Neural progenitor cell (in vitro differentiated cells): Measurements from ENCODE around the gene PRCD. TPM values are rescaled to one million over a fixed set of nuclear protein-coding genes. Genes with fewer than 3 reads are reported as not detected.
A peak's percentile ranks its signal among the peaks of the same experiment; 100 is the strongest.

ENCODE experiments used
- DNase-seq: peaks from one replicate; pipeline ENCODE4 v3.0.0-alpha.2; 2016; ENCODE audit warnings: low spot score
- H2AFZ ChIP-seq: fragments of 200-600 bp; sonication (generic); replicated peaks from 2 replicates; pipeline ENCODE4 v1.6.1; 2016; ENCODE audit warnings: antibody characterized with exemption
- H3F3A ChIP-seq: fragments of 200-600 bp; sonication (generic); 2 replicates; pipeline ENCODE4 v1.6.1; 2016; ENCODE audit warnings: antibody characterized with exemption, low read depth
- H3K27ac ChIP-seq: fragments of 200-600 bp; sonication (generic); 2 replicates; pipeline ENCODE4 v1.5.1; 2016; ENCODE audit warnings: mild to moderate bottlenecking
- H3K27me3 ChIP-seq: fragments of 200-600 bp; sonication (generic); 2 replicates; pipeline ENCODE4 v1.6.1; 2016; ENCODE audit warnings: mild to moderate bottlenecking, moderate library complexity
- H3K36me3 ChIP-seq: fragments of 200-600 bp; sonication (generic); 2 replicates; pipeline ENCODE4 v1.5.1; 2016
- H3K4me1 ChIP-seq: fragments of 200-600 bp; sonication (generic); 2 replicates; pipeline ENCODE4 v1.6.1; 2016; ENCODE audit warnings: mixed run types
- H3K4me2 ChIP-seq: fragments of 200-600 bp; sonication (generic); 2 replicates; pipeline ENCODE4 v1.6.1; 2016
- H3K4me3 ChIP-seq: fragments of 200-600 bp; sonication (generic); 2 replicates; pipeline ENCODE4 v1.5.1; 2016
- H3K79me2 ChIP-seq: fragments of 200-600 bp; sonication (generic); 2 replicates; pipeline ENCODE4 v1.6.1; 2016; ENCODE audit warnings: low read depth
- H3K9ac ChIP-seq: fragments of 200-600 bp; sonication (generic); 2 replicates; pipeline ENCODE4 v1.6.1; 2016
- H3K9me3 ChIP-seq: fragments of 200-600 bp; sonication (generic); 2 replicates; pipeline ENCODE4 v1.5.1; 2016; ENCODE audit warnings: low read depth
- H4K20me1 ChIP-seq: fragments of 200-600 bp; sonication (generic); 2 replicates; pipeline ENCODE4 v1.6.1; 2016; ENCODE audit warnings: low read depth
- H3K27ac Mint-ChIP-seq: 3 replicates; pipeline ENCODE4 v1.8.0; 2021; ENCODE audit warnings: mixed read lengths
- H3K27me3 Mint-ChIP-seq: 2 replicates; pipeline ENCODE4 v1.8.0; 2022; ENCODE audit warnings: low read depth, mild to moderate bottlenecking, inconsistent platforms, moderate library complexity, mixed read lengths; ENCODE audit not compliant: insufficient read depth
- H3K36me3 Mint-ChIP-seq: 3 replicates; pipeline ENCODE4 v1.8.0; 2021; ENCODE audit warnings: mixed read lengths
- H3K4me1 Mint-ChIP-seq: 3 replicates; pipeline ENCODE4 v1.8.0; 2021; ENCODE audit warnings: mixed read lengths
- H3K4me3 Mint-ChIP-seq: 3 replicates; pipeline ENCODE4 v1.8.0; 2021; ENCODE audit warnings: mild to moderate bottlenecking, moderate library complexity, mixed read lengths
- H3K9me3 Mint-ChIP-seq: 3 replicates; pipeline ENCODE4 v1.8.0; 2020; ENCODE audit warnings: mixed read lengths
- EZH2 ChIP-seq: fragments of 200-600 bp; sonication (generic); IDR thresholded peaks from 2 replicates; pipeline ENCODE4 v1.6.1; 2017; ENCODE audit warnings: antibody characterized with exemption, mild to moderate bottlenecking, moderate library complexity
- EZH2phosphoT487 ChIP-seq: fragments of 200-600 bp; sonication (generic); IDR thresholded peaks from 2 replicates; pipeline ENCODE4 v1.6.1; 2017; ENCODE audit warnings: antibody characterized with exemption
- total RNA-seq: library from RNA; depleted of rRNA; stranded (reverse); fragments of >200 nt; gene quantifications from 2 replicates; pipeline ENCODE4 v1.2.3, GENCODE V29; 2015; ENCODE audit warnings: low replicate concordance
- TF ChIP-seq, protein P1 (sequence below): fragments of 200-600 bp; sonication (generic); IDR thresholded peaks from 2 replicates; pipeline ENCODE4 v1.5.1; 2017; ENCODE audit warnings: antibody characterized with exemption, mild to moderate bottlenecking

The PRCD gene
- total RNA-seq, 1 donor from 2014 or later = not detected

DNA sequence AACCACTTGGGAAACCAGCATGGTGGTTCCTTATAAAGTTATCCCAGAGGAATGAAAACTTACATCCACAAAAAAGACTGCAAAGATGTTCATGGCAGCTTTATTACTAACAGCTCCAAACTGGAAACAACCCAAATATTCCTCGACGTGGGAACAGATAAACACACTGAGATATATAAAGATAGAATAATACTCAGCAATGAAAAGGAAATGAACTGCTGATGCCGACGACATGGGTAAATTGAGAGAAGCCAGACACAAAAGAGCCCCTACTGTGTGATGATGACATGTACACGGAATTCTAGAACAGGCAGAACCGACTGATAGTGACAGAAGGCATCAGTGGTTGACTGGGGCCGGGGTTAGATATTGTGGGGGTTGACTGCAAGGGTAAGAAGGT lies 9.7 kb downstream of the PRCD start:
- H3K4me1 Mint-ChIP-seq = peaks cover 8% of the 10 kb centered on the region
- H3K9me3 Mint-ChIP-seq = no peaks in the 10 kb centered on the region
- Histone ChIP-seq H3K4me1 (peaks cover 11% of the 10 kb centered on the region), H3K9ac (no peak overlapping the region), H3K9me3 (no peaks in the 10 kb centered on the region), H3K27ac (no peak overlapping the region), H3K79me2 (no peaks in the 10 kb centered on the region), H3F3A (peaks cover 13% of the 10 kb centered on the region), H3K4me3 (no peak overlapping the region), H2AFZ (no peak overlapping the region), H3K4me2 (no peak overlapping the region), H4K20me1 (no peaks in the 10 kb centered on the region), H3K27me3 (peaks cover 12% of the 10 kb centered on the region), H3K36me3 (no peaks in the 10 kb centered on the region)
- no peak for DNase-seq
- no peak overlapping the region for H3K27ac Mint-ChIP-seq
- H3K36me3 Mint-ChIP-seq = no peaks in the 10 kb centered on the region
- TF ChIP-seq EZH2phosphoT487 = no peak
- H3K4me3 Mint-ChIP-seq = no peak overlapping the region
- peaks cover 4% of the 10 kb centered on the region for H3K27me3 Mint-ChIP-seq

DNA sequence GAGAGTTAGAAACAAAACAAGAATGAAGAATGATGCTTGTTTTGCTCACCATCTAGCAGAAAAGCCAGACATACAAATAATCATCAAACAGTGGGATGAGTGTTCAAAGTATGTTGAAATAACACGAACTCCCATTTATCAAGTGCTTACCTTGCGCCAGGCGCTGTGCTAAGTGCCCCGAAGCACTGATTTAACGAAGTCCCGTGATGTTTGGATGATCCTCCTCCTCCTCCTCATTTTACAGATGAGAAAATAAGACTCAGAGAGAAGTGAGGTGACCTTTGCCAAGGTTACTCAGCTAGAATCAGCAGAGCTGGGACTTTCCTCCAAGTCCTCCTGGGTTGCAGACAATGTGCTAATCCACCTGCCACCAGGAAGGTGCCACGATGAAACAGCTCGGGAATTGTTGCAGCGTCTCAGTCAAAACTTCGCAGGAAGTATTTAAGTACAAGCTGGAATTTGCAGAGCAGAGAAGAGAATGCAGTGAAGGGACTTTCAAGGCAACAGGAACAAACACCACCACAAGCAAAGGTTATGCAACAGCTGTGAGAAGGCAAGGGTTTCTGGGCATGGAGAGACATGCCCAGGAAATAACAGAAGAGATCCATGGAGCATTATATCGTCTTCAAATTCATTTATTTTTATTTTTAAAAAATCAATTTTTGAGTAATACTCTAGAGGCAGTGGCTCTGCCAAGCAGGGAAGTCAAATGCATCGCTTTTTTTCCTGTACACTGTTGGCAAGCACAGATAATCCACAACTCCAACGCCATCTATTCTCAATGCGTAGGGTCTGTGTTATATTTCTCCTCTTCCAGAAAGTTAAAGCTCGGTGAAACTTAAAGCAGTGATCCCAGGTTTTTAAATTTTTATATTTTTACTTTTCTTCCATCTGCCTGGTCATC lies 11.1 kb downstream of the PRCD start:
- no peak for DNase-seq
- TF ChIP-seq, protein P1, sequence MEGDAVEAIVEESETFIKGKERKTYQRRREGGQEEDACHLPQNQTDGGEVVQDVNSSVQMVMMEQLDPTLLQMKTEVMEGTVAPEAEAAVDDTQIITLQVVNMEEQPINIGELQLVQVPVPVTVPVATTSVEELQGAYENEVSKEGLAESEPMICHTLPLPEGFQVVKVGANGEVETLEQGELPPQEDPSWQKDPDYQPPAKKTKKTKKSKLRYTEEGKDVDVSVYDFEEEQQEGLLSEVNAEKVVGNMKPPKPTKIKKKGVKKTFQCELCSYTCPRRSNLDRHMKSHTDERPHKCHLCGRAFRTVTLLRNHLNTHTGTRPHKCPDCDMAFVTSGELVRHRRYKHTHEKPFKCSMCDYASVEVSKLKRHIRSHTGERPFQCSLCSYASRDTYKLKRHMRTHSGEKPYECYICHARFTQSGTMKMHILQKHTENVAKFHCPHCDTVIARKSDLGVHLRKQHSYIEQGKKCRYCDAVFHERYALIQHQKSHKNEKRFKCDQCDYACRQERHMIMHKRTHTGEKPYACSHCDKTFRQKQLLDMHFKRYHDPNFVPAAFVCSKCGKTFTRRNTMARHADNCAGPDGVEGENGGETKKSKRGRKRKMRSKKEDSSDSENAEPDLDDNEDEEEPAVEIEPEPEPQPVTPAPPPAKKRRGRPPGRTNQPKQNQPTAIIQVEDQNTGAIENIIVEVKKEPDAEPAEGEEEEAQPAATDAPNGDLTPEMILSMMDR = no peak
- TF ChIP-seq EZH2 (no peak), EZH2phosphoT487 (no peak)
- H3K27ac ChIP-seq = no peak overlapping the region
- H3K9me3 ChIP-seq = no peaks in the 10 kb centered on the region
- no peaks in the 10 kb centered on the region for H3K36me3 ChIP-seq
- H3K4me1 ChIP-seq = peaks cover 11% of the 10 kb centered on the region
- H2AFZ ChIP-seq = no peak overlapping the region
- peaks cover under 1% of the 10 kb centered on the region for H3K27me3 ChIP-seq
- no peak overlapping the region for H3K4me3 ChIP-seq
- H3K36me3 Mint-ChIP-seq = no peaks in the 10 kb centered on the region
- H3K79me2 ChIP-seq = no peaks in the 10 kb centered on the region
- no peaks in the 10 kb centered on the region for H3K9me3 Mint-ChIP-seq
- no peaks in the 10 kb centered on the region for H4K20me1 ChIP-seq
- H3K27me3 Mint-ChIP-seq = peaks cover under 1% of the 10 kb centered on the region
- H3F3A ChIP-seq = peaks cover 13% of the 10 kb centered on the region
- H3K4me1 Mint-ChIP-seq = peaks cover 8% of the 10 kb centered on the region
- H3K9ac ChIP-seq = no peak overlapping the region
- peak overlapping the region; percentile 62 for H3K27ac Mint-ChIP-seq
- no peak overlapping the region for H3K4me2 ChIP-seq
- no peak overlapping the region for H3K4me3 Mint-ChIP-seq

DNA sequence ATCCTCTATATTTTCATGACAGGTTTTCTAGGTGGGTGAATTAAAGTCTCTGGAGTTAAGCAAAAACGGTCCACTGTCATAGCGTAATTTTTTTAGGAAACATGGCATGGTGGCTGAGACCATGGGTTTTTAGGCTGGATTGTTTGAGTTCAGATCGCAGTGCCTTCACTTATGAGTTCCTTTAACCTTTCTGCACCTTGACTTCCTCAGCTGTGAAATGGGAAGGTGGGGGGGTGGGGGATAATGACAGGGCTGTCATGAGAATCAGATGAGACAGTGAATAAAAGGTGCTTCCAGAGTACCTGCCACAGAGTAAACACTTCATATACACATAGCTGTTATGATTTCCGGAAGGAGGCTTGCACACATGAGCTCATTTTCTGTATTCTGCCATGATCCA lies 11.8 kb downstream of the PRCD start:
- no peaks in the 10 kb centered on the region for H3K9me3 ChIP-seq
- no peak for DNase-seq
- H4K20me1 ChIP-seq = no peaks in the 10 kb centered on the region
- no peak overlapping the region for H2AFZ ChIP-seq
- no peaks in the 10 kb centered on the region for H3K27me3 ChIP-seq
- Mint-ChIP-seq H3K36me3 (no peaks in the 10 kb centered on the region), H3K4me3 (no peak overlapping the region), H3K27me3 (no peaks in the 10 kb centered on the region), H3K4me1 (peaks cover 8% of the 10 kb centered on the region), H3K9me3 (no peaks in the 10 kb centered on the region), H3K27ac (no peak overlapping the region)
- H3K36me3 ChIP-seq = no peaks in the 10 kb centered on the region
- H3F3A ChIP-seq = peaks cover 13% of the 10 kb centered on the region
- peaks cover 11% of the 10 kb centered on the region for H3K4me1 ChIP-seq
- no peak overlapping the region for H3K9ac ChIP-seq
- TF ChIP-seq EZH2phosphoT487 (no peak), EZH2 (no peak)
- TF ChIP-seq, protein P1 = no peak
- no peak overlapping the region for H3K4me3 ChIP-seq
- H3K79me2 ChIP-seq = no peaks in the 10 kb centered on the region
- H3K4me2 ChIP-seq = no peak overlapping the region
- H3K27ac ChIP-seq = no peak overlapping the region
